GM12874 (cell line): ENCODE data around the gene PAPPA.

Experiments used
- CTCF ChIP-seq: IDR thresholded peaks from 2 replicates; pipeline ENCODE4 v1.5.1; 2011; ENCODE audit warnings: low read depth, mild to moderate bottlenecking, control low read depth, low read length, moderate library complexity; ENCODE audit not compliant: insufficient read depth

The PAPPA gene

GRCh38 chr9:116152941-116153764 lies 438 bp upstream of the PAPPA start:
- no peak for TF ChIP-seq CTCF

- no peak for TF ChIP-seq CTCF
Measured at GRCh38 chr9:116154334-116154975, 864 bp downstream of the PAPPA start.

GRCh38 chr9:116154976-116155697 lies 1.5 kb downstream of the PAPPA start:
- no peak for TF ChIP-seq CTCF

- TF ChIP-seq CTCF: no peak
Measured at GRCh38 chr9:116155698-116156039, 2.1 kb downstream of the PAPPA start.

- no peak for TF ChIP-seq CTCF
Measured at GRCh38 chr9:116156621-116157314, 3.2 kb downstream of the PAPPA start.

GRCh38 chr9:116157436-116158138 lies 4.0 kb downstream of the PAPPA start:
- TF ChIP-seq CTCF: no peak
